Right lobe of liver (tissue), 6 donors: Measurements from ENCODE around the gene SPTBN1. TPM values are rescaled to one million over a fixed set of nuclear protein-coding genes. Genes with fewer than 3 reads are reported as not detected.

Experiments
- ATAC-seq, 4 donors: fragments of 200-7000 bp; cut with Tn5 transposase; one replicate each; pipeline ENCODE4 v1.9.1; 2020; ENCODE audit warnings: mild to moderate bottlenecking in 4 of 4, moderate library complexity in 4 of 4
- DNase-seq, 3 donors: peaks; one replicate each; pipeline ENCODE4 v3.0.0-alpha.2; 2020
- H3K27ac ChIP-seq, 3 donors: fragments of 200-600 bp; one replicate each; pipeline ENCODE4 v1.8.0; 2022
- H3K27me3 ChIP-seq, 2 donors: fragments of 200-600 bp; one replicate each; pipeline ENCODE4 v1.8.0; 2022
- H3K36me3 ChIP-seq, 4 donors: fragments of 200-600 bp; sonication (generic) in 1 of 4; one replicate each; pipeline versions ENCODE4 v1.5.1 to v1.8.0; 2017 to 2022; ENCODE audit warnings: control low read depth in 1 of 4
- H3K4me1 ChIP-seq, 4 donors: fragments of 200-600 bp; sonication (generic) in 1 of 4; one replicate each; pipeline versions ENCODE4 v1.5.1 to v1.8.0; 2017 to 2022; ENCODE audit warnings: control low read depth in 1 of 4
- H3K4me3 ChIP-seq, 3 donors: fragments of 200-600 bp; one replicate each; pipeline ENCODE4 v1.8.0; 2022
- H3K9me3 ChIP-seq, 4 donors: fragments of 200-600 bp; sonication (generic) in 1 of 4; one replicate each; pipeline versions ENCODE4 v1.5.1 to v1.8.0; 2017 to 2022; ENCODE audit warnings: control low read depth in 1 of 4
- POLR2A ChIP-seq: fragments of 450-650 bp; IDR thresholded peaks from one replicate; pipeline ENCODE4 v1.6.1; 2017; ENCODE audit warnings: antibody characterized with exemption, mild to moderate bottlenecking
- WGBS: methylation state at CpG from one replicate; pipeline ENCODE4 v1.1.6; 2018; ENCODE audit warnings: low coverage, low lambda C conversion rate; ENCODE audit not compliant: insufficient coverage; ENCODE audit errors: missing lambda C conversion rate; 5-methylcytosine and 5-hydroxymethylcytosine counted together
- intact Hi-C, 2 donors: fragments of 100-400 bp; cut with DNase I; formaldehyde crosslinking; loops; one replicate each; pipeline versions ENCODE4 v1.11.2 to v1.14.1; 2022
- total RNA-seq, 6 experiments: library from RNA; depleted of rRNA in 2 of 6; stranded (reverse); fragments of >200 nt in 2 of 6; fragmentation: NEBNext Ultra II Directional in 3 of 6; extraction: Animal tissue kit (Norgen Biotek cat#: 25700) in 3 of 6; gene quantifications; one replicate each; pipeline versions ENCODE4 v1.1.0 to v1.2.4, GENCODE V29; 2016 to 2023
- TF ChIP-seq, protein P1 (sequence below), 4 donors: fragments of 200-600 bp in 3 of 4; fragments of 450-650 bp in 1 of 4; IDR thresholded peaks; one replicate each; pipeline versions ENCODE4 v1.5.1 to v1.8.0; 2016 to 2022; ENCODE audit warnings: antibody characterized with exemption in 4 of 4, mild to moderate bottlenecking in 2 of 4
- donor health status: DM: no; HTN: yes; CAD: no.
- donor health status: DM: no; HTN: no; CAD: no.
- donor health status: DM: no; HTN: no; CAD: no.
- donor health status: DM: no; HTN: yes; CAD: no.
- donor health status: DM: no; HTN: yes; CAD: no.

Gene SPTBN1
- total RNA-seq, 6 experiments from 2014 or later = 107 to 315 (median 227) TPM

DNA sequence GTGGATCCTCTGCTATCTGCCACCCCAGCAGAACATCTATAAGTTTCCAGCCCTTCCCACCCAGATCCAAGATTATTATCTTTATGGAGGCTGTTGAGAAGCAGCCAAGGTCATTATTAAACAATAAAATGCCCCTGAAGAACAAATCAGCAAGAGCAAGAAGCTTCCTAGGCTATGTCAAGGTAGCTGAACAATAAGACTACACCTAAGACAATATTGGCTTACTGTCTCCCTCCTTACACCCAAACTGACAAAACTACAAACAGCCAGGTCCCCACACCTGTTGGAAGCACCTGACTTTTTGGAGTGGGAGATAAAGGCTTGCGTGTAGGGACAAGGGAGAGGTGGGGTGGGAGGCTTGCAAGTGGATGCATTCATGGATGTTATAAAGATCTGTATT is 128.5 kb downstream of the SPTBN1 start:
- H3K4me1 ChIP-seq = peaks cover 0 to 50% (median 24%) of the 10 kb centered on the region in 4 donors
- H3K36me3 ChIP-seq = no peaks in the 10 kb centered on the region
- TF ChIP-seq, protein P1, sequence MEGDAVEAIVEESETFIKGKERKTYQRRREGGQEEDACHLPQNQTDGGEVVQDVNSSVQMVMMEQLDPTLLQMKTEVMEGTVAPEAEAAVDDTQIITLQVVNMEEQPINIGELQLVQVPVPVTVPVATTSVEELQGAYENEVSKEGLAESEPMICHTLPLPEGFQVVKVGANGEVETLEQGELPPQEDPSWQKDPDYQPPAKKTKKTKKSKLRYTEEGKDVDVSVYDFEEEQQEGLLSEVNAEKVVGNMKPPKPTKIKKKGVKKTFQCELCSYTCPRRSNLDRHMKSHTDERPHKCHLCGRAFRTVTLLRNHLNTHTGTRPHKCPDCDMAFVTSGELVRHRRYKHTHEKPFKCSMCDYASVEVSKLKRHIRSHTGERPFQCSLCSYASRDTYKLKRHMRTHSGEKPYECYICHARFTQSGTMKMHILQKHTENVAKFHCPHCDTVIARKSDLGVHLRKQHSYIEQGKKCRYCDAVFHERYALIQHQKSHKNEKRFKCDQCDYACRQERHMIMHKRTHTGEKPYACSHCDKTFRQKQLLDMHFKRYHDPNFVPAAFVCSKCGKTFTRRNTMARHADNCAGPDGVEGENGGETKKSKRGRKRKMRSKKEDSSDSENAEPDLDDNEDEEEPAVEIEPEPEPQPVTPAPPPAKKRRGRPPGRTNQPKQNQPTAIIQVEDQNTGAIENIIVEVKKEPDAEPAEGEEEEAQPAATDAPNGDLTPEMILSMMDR (IDR thresholded peaks at IDR 0.05) = no peak
- no peak for TF ChIP-seq POLR2A
- H3K4me3 ChIP-seq = no peak overlapping the region
- intact Hi-C loops = no loop called here
- H3K27ac ChIP-seq = peak overlapping the region in 1 of 3 donors; percentile 84
- no peaks in the 10 kb centered on the region for H3K27me3 ChIP-seq
- ATAC-seq = no peak
- DNase-seq = no peak
- 71% methylated on average over 1 of the region's 1 CpG for WGBS
- H3K9me3 ChIP-seq = no peaks in the 10 kb centered on the region

DNA sequence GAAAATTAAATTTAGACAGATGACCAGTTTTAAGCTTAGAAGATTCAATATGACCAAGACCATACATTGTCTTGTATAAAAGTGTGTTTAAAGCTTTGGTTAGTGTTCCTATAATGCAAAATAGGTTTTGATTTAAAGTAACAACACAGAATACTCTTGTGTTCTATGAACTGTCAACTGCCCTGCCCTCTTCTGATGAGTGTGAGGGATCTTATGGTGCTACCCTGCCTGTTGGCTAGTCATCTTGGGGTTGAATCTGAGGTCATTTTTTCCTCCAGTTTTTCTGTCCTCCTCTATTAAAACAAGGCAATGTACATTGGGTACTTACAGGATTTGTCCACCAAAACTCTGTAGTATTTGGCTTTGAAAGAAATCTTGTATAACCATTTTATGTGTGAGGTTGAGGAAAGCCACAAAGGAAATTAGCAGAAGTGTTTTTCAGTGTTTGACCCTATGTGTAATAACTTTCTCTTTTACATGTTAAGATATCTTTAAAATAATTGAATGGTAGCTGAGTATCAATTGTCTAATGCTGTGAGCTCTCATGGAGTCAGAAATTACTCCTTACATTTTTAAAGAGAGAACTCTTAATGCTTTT is 129.1 kb downstream of the SPTBN1 start:
- H3K27ac ChIP-seq = peak overlapping the region; percentile 48 to 84 (median 48)
- peaks cover 0 to 53% (median 24%) of the 10 kb centered on the region in 4 donors for H3K4me1 ChIP-seq
- H3K4me3 ChIP-seq = no peak overlapping the region
- no peaks in the 10 kb centered on the region for H3K27me3 ChIP-seq
- TF ChIP-seq, protein P1 (IDR thresholded peaks at IDR 0.05) = no peak
- TF ChIP-seq POLR2A = no peak
- DNase-seq (no peak), ATAC-seq (peak in 1 of 4 donors; percentile 8)
- intact Hi-C loops = no loop called here
- no peaks in the 10 kb centered on the region for H3K9me3 ChIP-seq
- H3K36me3 ChIP-seq = no peaks in the 10 kb centered on the region

DNA sequence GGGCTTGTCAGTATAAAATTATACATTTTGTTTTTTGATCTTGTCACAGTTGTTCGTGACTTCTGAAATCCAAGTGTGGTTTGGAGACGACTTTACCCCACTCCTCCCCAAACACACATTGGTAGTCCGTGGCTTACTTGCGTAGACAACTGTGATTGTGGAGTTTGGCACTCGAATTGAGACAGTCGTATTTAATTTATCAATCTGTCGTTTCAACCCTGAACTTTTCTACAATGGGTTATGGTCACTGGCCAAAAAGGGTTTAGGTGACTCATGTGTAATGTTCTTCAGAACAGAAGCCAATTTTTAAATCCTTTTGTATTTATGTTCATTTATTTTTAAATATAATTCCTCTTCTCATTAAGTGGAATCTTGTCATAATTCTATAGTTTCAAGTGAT is 129.9 kb downstream of the SPTBN1 start:
- H3K9me3 ChIP-seq = no peaks in the 10 kb centered on the region
- ATAC-seq (peak; percentile 45 to 70 (median 66)), DNase-seq (peak in 1 of 3 donors; percentile 70)
- 20% methylated on average over 7 of the region's 7 CpGs for WGBS
- peak overlapping the region; percentile 48 to 84 (median 48) for H3K27ac ChIP-seq
- H3K36me3 ChIP-seq = no peaks in the 10 kb centered on the region
- H3K4me1 ChIP-seq = peaks cover 0 to 62% (median 27%) of the 10 kb centered on the region in 4 donors
- TF ChIP-seq, protein P1 (IDR thresholded peaks at IDR 0.05) = no peak
- TF ChIP-seq POLR2A = no peak
- no peaks in the 10 kb centered on the region for H3K27me3 ChIP-seq
- H3K4me3 ChIP-seq = no peak overlapping the region
- intact Hi-C loops = no loop called here

DNA sequence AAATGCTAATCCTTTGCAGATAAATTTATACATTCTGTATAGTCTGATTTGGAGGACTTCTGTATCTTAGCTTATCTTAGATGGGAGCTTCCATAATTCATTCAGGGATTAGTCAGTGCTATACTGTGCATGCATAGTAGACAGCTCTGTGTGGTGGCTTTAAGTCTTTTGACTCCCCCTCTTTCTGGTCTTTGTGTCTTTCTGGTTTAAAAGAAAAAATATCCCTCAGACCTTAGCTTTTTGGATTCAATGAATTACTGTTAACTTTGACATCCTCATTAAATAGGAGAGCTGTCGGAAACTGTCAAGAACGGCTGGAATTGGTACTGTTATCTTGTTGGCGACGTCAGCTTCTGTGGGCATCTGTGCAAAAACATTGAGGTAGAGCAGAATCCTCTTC is 130.4 kb downstream of the SPTBN1 start:
- WGBS = 47% methylated on average over 4 of the region's 4 CpGs
- intact Hi-C loops = no loop called here

More for the DNA sequence above, 130.4 kb downstream of the SPTBN1 start:
- TF ChIP-seq POLR2A = no peak
- TF ChIP-seq, protein P1 (IDR thresholded peaks at IDR 0.05) = no peak
- Histone ChIP-seq H3K36me3 (no peaks in the 10 kb centered on the region), H3K27me3 (no peaks in the 10 kb centered on the region), H3K4me3 (no peak overlapping the region), H3K9me3 (no peaks in the 10 kb centered on the region), H3K27ac (peak overlapping the region; percentile 4 to 84 (median 48)), H3K4me1 (peaks cover 0 to 66% (median 29%) of the 10 kb centered on the region in 4 donors)
- DNase-seq = no peak
- no peak for ATAC-seq
